IMR-90 (cell line): Measurements from ENCODE around the gene ITGB1. TPM values are rescaled to one million over a fixed set of nuclear protein-coding genes. Genes with fewer than 3 reads are reported as not detected.

ENCODE experiments used
- ATAC-seq: fragments of 200-7000 bp; cut with Tn5 transposase; 2 replicates; pipeline ENCODE4 v1.9.1; 2020; ENCODE audit warnings: low read depth, mild to moderate bottlenecking, moderate library complexity
- BruUV-seq: library from RNA; stranded (reverse); fragments of 400-500 nt; replicated peaks from 2 replicates; lab custom pipeline; 2021; lab: Mats Ljungman, UMichigan
- CTCF ChIA-PET: fragments of 300-600 bp; formaldehyde crosslinking; extraction: SDS; loops from one replicate; lab custom pipeline; 2021; ENCODE audit warnings: antibody characterized with exemption; lab: Yijun Ruan, JAX
- POLR2A ChIA-PET: fragments of 300-600 bp; sonication (Branson Sonifier 250); formaldehyde crosslinking; loops from one replicate; lab custom pipeline; 2022; ENCODE audit warnings: antibody characterized with exemption; ENCODE audit not compliant: unreplicated experiment; lab: Charles Lee
- DNase-seq: peaks from one replicate; pipeline ENCODE4 v3.0.0; 2013
- H2AFZ ChIP-seq: replicated peaks from 2 replicates; pipeline ENCODE3; 2013; ENCODE audit warnings: low read length, mild to moderate bottlenecking; ENCODE audit not compliant: poor library complexity
- H2AK5ac ChIP-seq: 2 replicates; pipeline ENCODE4 v1.6.1; 2013; ENCODE audit warnings: low read depth, low read length, inconsistent platforms
- H2AK9ac ChIP-seq: replicated peaks from 2 replicates; pipeline ENCODE3; 2013; ENCODE audit warnings: mild to moderate bottlenecking, low read depth, low read length, moderate library complexity; ENCODE audit not compliant: poor library complexity
- H2BK120ac ChIP-seq: 2 replicates; pipeline ENCODE4 v1.6.1; 2013; ENCODE audit warnings: low read depth, low read length, inconsistent platforms
- H2BK15ac ChIP-seq: 3 replicates; pipeline ENCODE4 v1.6.1; 2013; ENCODE audit warnings: low read depth, low read length, inconsistent platforms
- H2BK20ac ChIP-seq: 2 replicates; pipeline ENCODE4 v1.6.1; 2013; ENCODE audit warnings: low read depth, mild to moderate bottlenecking, inconsistent platforms, low read length, moderate library complexity
- H2BK5ac ChIP-seq: 2 replicates; pipeline ENCODE4 v1.6.1; 2013; ENCODE audit warnings: mild to moderate bottlenecking, low read depth, low read length, inconsistent platforms; ENCODE audit not compliant: poor library complexity, severe bottlenecking
- H3K14ac ChIP-seq: replicated peaks from 2 replicates; pipeline ENCODE4 v1.6.1; 2013; ENCODE audit warnings: low read depth, low read length, inconsistent platforms
- H3K18ac ChIP-seq: 2 replicates; pipeline ENCODE4 v1.6.1; 2013; ENCODE audit warnings: low read depth, low read length, control low read depth
- H3K23ac ChIP-seq: 2 replicates; pipeline ENCODE4 v1.6.1; 2013; ENCODE audit warnings: low read depth, low read length, inconsistent platforms
- H3K27ac ChIP-seq: 2 replicates; pipeline ENCODE4 v1.5.1; 2013; ENCODE audit warnings: mild to moderate bottlenecking, control low read depth, low read length; ENCODE audit not compliant: insufficient read depth
- H3K27me3 ChIP-seq: 2 replicates; pipeline ENCODE4 v1.6.1; 2013; ENCODE audit warnings: low read length; ENCODE audit not compliant: control insufficient read depth, insufficient read depth
- H3K36me3 ChIP-seq: 2 replicates; pipeline ENCODE4 v1.6.1; 2013; ENCODE audit warnings: low read length, mixed read lengths; ENCODE audit not compliant: control insufficient read depth, insufficient read depth
- H3K4ac ChIP-seq: 2 replicates; pipeline ENCODE4 v1.6.1; 2013; ENCODE audit warnings: low read depth, low read length, inconsistent platforms
- H3K4me1 ChIP-seq: 2 replicates; pipeline ENCODE4 v1.6.1; 2013; ENCODE audit warnings: low read length, mixed read lengths; ENCODE audit not compliant: control insufficient read depth, insufficient read depth
- H3K4me2 ChIP-seq: 2 replicates; pipeline ENCODE4 v1.6.1; 2013; ENCODE audit warnings: low read depth, mild to moderate bottlenecking, control low read depth, low read length, moderate library complexity
- H3K4me3 ChIP-seq: 2 replicates; pipeline ENCODE4 v1.5.1; 2013; ENCODE audit warnings: low read depth, mild to moderate bottlenecking, control low read depth, low read length, moderate library complexity; ENCODE audit not compliant: insufficient read depth
- H3K56ac ChIP-seq: 2 replicates; pipeline ENCODE4 v1.6.1; 2013; ENCODE audit warnings: low read length, inconsistent platforms; ENCODE audit not compliant: insufficient read depth; ENCODE audit errors: extremely low read depth
- H3K79me1 ChIP-seq, 2 experiments: 2 replicates each; pipeline ENCODE4 v1.6.1; 2013; ENCODE audit warnings: low read length in 2 of 2, inconsistent platforms in 1 of 2, low read depth in 1 of 2
- H3K9ac ChIP-seq: 2 replicates; pipeline ENCODE4 v1.6.1; 2013; ENCODE audit warnings: low read depth, low read length, control low read depth
- H3K9me1 ChIP-seq: 2 replicates; pipeline ENCODE4 v1.6.1; 2013; ENCODE audit warnings: low read length, inconsistent platforms; ENCODE audit not compliant: insufficient read depth
- H3K9me3 ChIP-seq: 2 replicates; pipeline ENCODE4 v1.6.1; 2013; ENCODE audit warnings: low read length; ENCODE audit not compliant: control insufficient read depth, insufficient read depth
- H4K20me1 ChIP-seq: 2 replicates; pipeline ENCODE4 v1.6.1; 2013; ENCODE audit warnings: low read length, inconsistent platforms; ENCODE audit not compliant: insufficient read depth
- H4K5ac ChIP-seq: 2 replicates; pipeline ENCODE4 v1.6.1; 2013; ENCODE audit warnings: mild to moderate bottlenecking, low read depth, low read length, control low read depth
- H4K8ac ChIP-seq, 2 experiments: 2 replicates each; pipeline ENCODE4 v1.6.1; 2013; ENCODE audit warnings: low read depth in 2 of 2, low read length in 2 of 2, control low read depth in 1 of 2, inconsistent platforms in 1 of 2
- H4K91ac ChIP-seq: 2 replicates; pipeline ENCODE4 v1.6.1; 2013; ENCODE audit warnings: low read depth, low read length, inconsistent platforms; ENCODE audit not compliant: insufficient read depth
- ELK1 ChIP-seq: fragments of 150-350 bp; IDR thresholded peaks from 2 replicates; pipeline ENCODE4 v1.6.1; 2016; ENCODE audit warnings: low read depth, mild to moderate bottlenecking, low read length, moderate library complexity, borderline replicate concordance
- POLR2A ChIP-seq: IDR thresholded peaks from 2 replicates; pipeline ENCODE4 v1.6.1; 2012; ENCODE audit warnings: mild to moderate bottlenecking, low read depth, low read length
- WGBS, 2 experiments: methylation state at CpG; one replicate each; pipeline versions ENCODE4 v1.1.5 to v1.1.7; 2013; ENCODE audit warnings: missing lambda C conversion rate in 2 of 2; ENCODE audit not compliant: insufficient read length in 1 of 2; ENCODE audit errors: extremely low coverage in 2 of 2; 5-methylcytosine and 5-hydroxymethylcytosine counted together
- dilution Hi-C: fragments of 300-500 bp; cut with HindIII; formaldehyde crosslinking; loops from one replicate; pipeline ENCODE4 v1.14.3; 2018; ENCODE audit warnings: low sequenced_read_pairs; ENCODE audit not compliant: unreplicated experiment
- in situ Hi-C: fragments of 300-500 bp; cut with MboI; formaldehyde crosslinking; loops from 3 replicates; pipeline ENCODE4 v1.14.3; 2019; ENCODE audit warnings: low sequenced_read_pairs, inconsistent platforms, mixed read lengths
- intact Hi-C: fragments of 100-400 bp; cut with micrococcal nuclease; formaldehyde crosslinking; loops from 2 replicates; pipeline ENCODE4 v1.10.0; 2022
- polyA plus RNA-seq, 3 experiments: library from polyadenylated mRNA; depleted of rRNA; stranded (reverse); fragments of >200 nt; gene quantifications; 2 replicates each; pipeline ENCODE4 v1.2.3, GENCODE V29; 2012; ENCODE audit warnings: low replicate concordance in 1 of 3
- total RNA-seq: library from RNA; depleted of rRNA; stranded (reverse); fragments of >200 nt; gene quantifications from 2 replicates; pipeline ENCODE4 v1.2.3, GENCODE V29; 2012

The ITGB1 gene
- total and polyA plus RNA-seq, 2 of the 4 experiments (the other 2 are of a cell fraction): 1,331 to 2,066 TPM

DNA sequence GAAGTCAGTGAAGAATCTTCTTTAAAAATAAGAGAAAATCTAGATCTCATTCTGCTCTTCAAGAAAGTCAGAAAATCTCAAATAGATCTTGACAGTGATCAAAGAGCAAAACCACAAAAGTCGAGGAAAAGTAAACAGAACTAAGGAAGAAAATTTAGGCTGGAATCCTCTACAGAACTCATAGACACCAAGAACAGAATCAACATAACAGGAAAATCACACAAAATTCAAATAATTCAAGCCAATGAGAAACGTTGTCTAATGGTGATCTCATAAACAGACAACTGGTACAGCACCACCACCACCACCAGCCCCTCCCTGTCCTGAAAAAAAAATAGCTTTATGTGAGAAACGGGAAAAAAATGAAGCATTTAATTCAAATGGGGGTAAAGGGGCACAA lies 6.9 kb downstream of the ITGB1 start:
- ATAC-seq (peak; percentile 28; the same call in 1 of the 2 replicates), DNase-seq (no peak)
- H2AK5ac ChIP-seq: no peak overlapping the region
- ChIA-PET CTCF (interaction anchor here (1.4 kb wide), 1 partner anchor 58 kb away, joined by 4 read pairs; no protein-coding TSS in a partner anchor), POLR2A (interaction anchor here (1.1 kb wide), 1 partner anchor 29 kb away, joined by 4 read pairs; no protein-coding TSS in a partner anchor)
- peaks cover 22% of the 10 kb centered on the region for H3K4me1 ChIP-seq
- H3K79me1 ChIP-seq: peaks cover 0 to 12% of the 10 kb centered on the region in 2 experiments; a peak in 1 of 4 replicates
- in situ Hi-C loops: loop anchor here (5.0 kb wide), 1 partner anchor 56 kb away; no protein-coding TSS in a partner anchor
- H4K8ac ChIP-seq: no peak overlapping the region
- H3K14ac ChIP-seq: no peak overlapping the region
- H3K9me3 ChIP-seq: no peaks in the 10 kb centered on the region
- no CpG with 5 or more reads among the region's 3 CpGs for WGBS, 2 experiments
- no peak overlapping the region for H2BK20ac ChIP-seq
- peaks cover 7% of the 10 kb centered on the region for H3K36me3 ChIP-seq
- H4K91ac ChIP-seq: no peak overlapping the region
- dilution Hi-C loops: no loop called here
- H2BK5ac ChIP-seq: peak overlapping the region; percentile 58
- H3K27ac ChIP-seq: peak overlapping the region; percentile 23; the same call in 1 of the 2 replicates
- intact Hi-C loops: loop anchor here (5.0 kb wide), 1 partner anchor 154 kb away; no protein-coding TSS in a partner anchor
- H3K9me1 ChIP-seq: peaks cover 8% of the 10 kb centered on the region; the same call in 1 of the 2 replicates
- no peak overlapping the region for H3K23ac ChIP-seq
- peak overlapping the region; percentile 27; the same call in 1 of the 2 replicates for H3K4me3 ChIP-seq
- BruUV-seq: no TSS peak
- TF ChIP-seq POLR2A (no peak), ELK1 (no peak)
- H2AK9ac ChIP-seq: no peak overlapping the region
- H2AFZ ChIP-seq: no peak overlapping the region
- peak overlapping the region; percentile 94 for H3K4me2 ChIP-seq
- H2BK15ac ChIP-seq: no peak overlapping the region
- no peak overlapping the region for H4K5ac ChIP-seq
- no peak overlapping the region for H3K56ac ChIP-seq
- no peak overlapping the region for H2BK120ac ChIP-seq
- no peak overlapping the region for H3K4ac ChIP-seq
- no peak overlapping the region; the same call in 1 of the 2 replicates for H3K9ac ChIP-seq
- no peak overlapping the region; the same call in 1 of the 2 replicates for H3K18ac ChIP-seq
- H4K20me1 ChIP-seq: peaks cover 94% of the 10 kb centered on the region
- no peaks in the 10 kb centered on the region for H3K27me3 ChIP-seq
